Mesothelial cell of epicardium (in vitro differentiated cells): ENCODE data around the gene CALB2. TPM values are rescaled to one million over a fixed set of nuclear protein-coding genes. Genes with fewer than 3 reads are reported as not detected.

Source experiments
- DNase-seq, 2 experiments: peaks; one replicate each; pipeline ENCODE4 v3.0.0; 2021; ENCODE audit warnings: low spot score in 2 of 2; ENCODE audit not compliant: unreplicated experiment in 2 of 2
- H3K27ac Mint-ChIP-seq: 2 replicates; pipeline ENCODE4 v1.8.0; 2021; ENCODE audit warnings: mixed read lengths
- H3K27me3 Mint-ChIP-seq: 2 replicates; pipeline ENCODE4 v1.8.0; 2021; ENCODE audit warnings: low read depth, mixed read lengths
- H3K36me3 Mint-ChIP-seq: 2 replicates; pipeline ENCODE4 v1.8.0; 2021; ENCODE audit warnings: mixed read lengths
- H3K4me1 Mint-ChIP-seq: 2 replicates; pipeline ENCODE4 v1.8.0; 2021; ENCODE audit warnings: mixed read lengths
- H3K4me3 Mint-ChIP-seq: 2 replicates; pipeline ENCODE4 v1.8.0; 2021; ENCODE audit warnings: mild to moderate bottlenecking, moderate library complexity, mixed read lengths
- H3K9me3 Mint-ChIP-seq: 2 replicates; pipeline ENCODE4 v1.8.0; 2021; ENCODE audit warnings: mixed read lengths
- CTCF ChIP-seq: fragments of 200-600 bp; sonication (generic); IDR thresholded peaks from one replicate; pipeline ENCODE4 v1.5.0; 2021; ENCODE audit warnings: antibody characterized with exemption; ENCODE audit not compliant: unreplicated experiment
- total RNA-seq: library from RNA; stranded (reverse); gene quantifications from 3 replicates; pipeline ENCODE4 v1.2.1, GENCODE V29; 2021

Gene CALB2
- total RNA-seq, 1 donor from 2014 or later = 0.22 TPM

- Mint-ChIP-seq H3K4me1 (peaks cover 6% of the 10 kb centered on the region), H3K9me3 (peaks cover 7% of the 10 kb centered on the region), H3K4me3 (no peak overlapping the region), H3K36me3 (no peaks in the 10 kb centered on the region), H3K27ac (no peak overlapping the region), H3K27me3 (peaks cover 53% of the 10 kb centered on the region)
- no peak for DNase-seq
- TF ChIP-seq CTCF = no peak
Observed at GRCh38 chr16:71406316-71406715, 47.8 kb downstream of the CALB2 start.

- DNase-seq = no peak
- H3K27ac Mint-ChIP-seq = no peak overlapping the region
- no peak for TF ChIP-seq CTCF
- H3K27me3 Mint-ChIP-seq = peaks cover 53% of the 10 kb centered on the region
- H3K36me3 Mint-ChIP-seq = no peaks in the 10 kb centered on the region
- H3K9me3 Mint-ChIP-seq = peaks cover 7% of the 10 kb centered on the region
- H3K4me1 Mint-ChIP-seq = peaks cover 6% of the 10 kb centered on the region
- H3K4me3 Mint-ChIP-seq = no peak overlapping the region
Observed at GRCh38 chr16:71406724-71407123, 48.2 kb downstream of the CALB2 start.

- Mint-ChIP-seq H3K27ac (no peak overlapping the region), H3K27me3 (peaks cover 55% of the 10 kb centered on the region), H3K36me3 (no peaks in the 10 kb centered on the region), H3K4me1 (peaks cover 8% of the 10 kb centered on the region), H3K9me3 (peaks cover 7% of the 10 kb centered on the region), H3K4me3 (no peak overlapping the region)
- TF ChIP-seq CTCF = no peak
- DNase-seq = no peak
Observed at GRCh38 chr16:71407731-71408130, 49.2 kb downstream of the CALB2 start.

GRCh38 chr16:71408536-71408935, 50.0 kb downstream of the CALB2 start:
- Mint-ChIP-seq H3K27ac (no peak overlapping the region), H3K4me3 (no peak overlapping the region), H3K4me1 (peaks cover 10% of the 10 kb centered on the region), H3K36me3 (no peaks in the 10 kb centered on the region), H3K9me3 (peaks cover 7% of the 10 kb centered on the region), H3K27me3 (peaks cover 58% of the 10 kb centered on the region)
- DNase-seq = no peak
- no peak for TF ChIP-seq CTCF

- Mint-ChIP-seq H3K4me3 (no peak overlapping the region), H3K4me1 (peaks cover 10% of the 10 kb centered on the region), H3K9me3 (peaks cover 7% of the 10 kb centered on the region), H3K27ac (no peak overlapping the region), H3K36me3 (no peaks in the 10 kb centered on the region), H3K27me3 (peaks cover 58% of the 10 kb centered on the region)
- no peak for DNase-seq
- no peak for TF ChIP-seq CTCF
Observed at GRCh38 chr16:71409011-71409775, 50.7 kb downstream of the CALB2 start.

- Mint-ChIP-seq H3K27me3 (peaks cover 57% of the 10 kb centered on the region), H3K9me3 (no peaks in the 10 kb centered on the region), H3K36me3 (no peaks in the 10 kb centered on the region), H3K4me1 (peaks cover 10% of the 10 kb centered on the region), H3K4me3 (no peak overlapping the region), H3K27ac (no peak overlapping the region)
- TF ChIP-seq CTCF = no peak
- DNase-seq = no peak
Observed at GRCh38 chr16:71410146-71410545, 51.6 kb downstream of the CALB2 start.
